ENCODE measurements around the gene ATPAF2.
A peak's percentile ranks its signal among the peaks of the same experiment; 100 is the strongest.
"Not testable (repeated sequence)": the region's sequence is repeated elsewhere in the genome, so short reads cannot be mapped to it uniquely, and the experiment has no call there.

Gene ATPAF2

GRCh38 chr17:18008496-18009268 lies 30.3 kb downstream of the ATPAF2 start:
- DNase-seq, result peak; percentile 91

GRCh38 chr17:18006495-18007239 lies 32.3 kb downstream of the ATPAF2 start:
- DNase-seq, result no peak

GRCh38 chr17:18005496-18005895 lies 33.5 kb downstream of the ATPAF2 start:
- DNase-seq, result no peak

GRCh38 chr17:18004884-18005305 lies 34.1 kb downstream of the ATPAF2 start:
- DNase-seq, result no peak

GRCh38 chr17:18004345-18004744 lies 34.6 kb downstream of the ATPAF2 start:
- DNase-seq, result no peak

GRCh38 chr17:18002171-18002570 lies 36.8 kb downstream of the ATPAF2 start:
- no peak for DNase-seq

- no peak for DNase-seq
Observed at GRCh38 chr17:18000030-18000408, 38.9 kb downstream of the ATPAF2 start.

- no peak for DNase-seq
Observed at GRCh38 chr17:17999364-18000029, 39.5 kb downstream of the ATPAF2 start.

GRCh38 chr17:17998934-17999333 lies 40.0 kb downstream of the ATPAF2 start:
- no peak for DNase-seq

- DNase-seq, result not testable (repeated sequence)
Observed at GRCh38 chr17:17995887-17996286, 43.1 kb downstream of the ATPAF2 start.

- peak; percentile 35 for DNase-seq
Observed at GRCh38 chr17:17994271-17995069, 44.5 kb downstream of the ATPAF2 start.

GRCh38 chr17:17993852-17994251 lies 45.1 kb downstream of the ATPAF2 start:
- no peak for DNase-seq

- DNase-seq, result peak; percentile 25
Observed at GRCh38 chr17:17993366-17993765, 45.6 kb downstream of the ATPAF2 start.

GRCh38 chr17:17990282-17990681 lies 48.7 kb downstream of the ATPAF2 start:
- DNase-seq, result peak; percentile 78

GRCh38 chr17:17989618-17990017 lies 49.4 kb downstream of the ATPAF2 start:
- no peak for DNase-seq

- no peak for DNase-seq
Observed at GRCh38 chr17:17989081-17989480, 49.9 kb downstream of the ATPAF2 start.

GRCh38 chr17:17988427-17988945 lies 50.5 kb downstream of the ATPAF2 start:
- DNase-seq, result no peak

GRCh38 chr17:17987901-17988300 lies 51.1 kb downstream of the ATPAF2 start:
- no peak for DNase-seq

GRCh38 chr17:17987187-17987896 lies 51.6 kb downstream of the ATPAF2 start:
- no peak for DNase-seq

- no peak for DNase-seq
Observed at GRCh38 chr17:17985555-17985954, 53.4 kb downstream of the ATPAF2 start.

- no peak for DNase-seq
Observed at GRCh38 chr17:17985153-17985552, 53.8 kb downstream of the ATPAF2 start.

GRCh38 chr17:17983776-17984175 lies 55.2 kb downstream of the ATPAF2 start:
- no peak for DNase-seq

All from EL (cell line).